GM12891 (cell line): Measurements from ENCODE around the gene PRRT1B.

ENCODE experiments used
- PAX5 ChIP-seq: IDR thresholded peaks from 2 replicates; pipeline ENCODE4 v1.6.1; 2011; ENCODE audit warnings: low read length, moderate library complexity, mild to moderate bottlenecking; ENCODE audit not compliant: insufficient read depth, severe bottlenecking
- POLR2A ChIP-seq: IDR thresholded peaks from 2 replicates; pipeline ENCODE4 v1.6.1; 2011; ENCODE audit warnings: low read depth, low read length, control low read depth
- POLR2AphosphoS5 ChIP-seq: IDR thresholded peaks from 2 replicates; pipeline ENCODE4 v1.6.1; 2011; ENCODE audit warnings: low read depth, low read length, control low read depth
- SPI1 ChIP-seq: IDR thresholded peaks from 2 replicates; pipeline ENCODE4 v1.6.1; 2011; ENCODE audit warnings: low read depth, low read length, control low read depth

DNA sequence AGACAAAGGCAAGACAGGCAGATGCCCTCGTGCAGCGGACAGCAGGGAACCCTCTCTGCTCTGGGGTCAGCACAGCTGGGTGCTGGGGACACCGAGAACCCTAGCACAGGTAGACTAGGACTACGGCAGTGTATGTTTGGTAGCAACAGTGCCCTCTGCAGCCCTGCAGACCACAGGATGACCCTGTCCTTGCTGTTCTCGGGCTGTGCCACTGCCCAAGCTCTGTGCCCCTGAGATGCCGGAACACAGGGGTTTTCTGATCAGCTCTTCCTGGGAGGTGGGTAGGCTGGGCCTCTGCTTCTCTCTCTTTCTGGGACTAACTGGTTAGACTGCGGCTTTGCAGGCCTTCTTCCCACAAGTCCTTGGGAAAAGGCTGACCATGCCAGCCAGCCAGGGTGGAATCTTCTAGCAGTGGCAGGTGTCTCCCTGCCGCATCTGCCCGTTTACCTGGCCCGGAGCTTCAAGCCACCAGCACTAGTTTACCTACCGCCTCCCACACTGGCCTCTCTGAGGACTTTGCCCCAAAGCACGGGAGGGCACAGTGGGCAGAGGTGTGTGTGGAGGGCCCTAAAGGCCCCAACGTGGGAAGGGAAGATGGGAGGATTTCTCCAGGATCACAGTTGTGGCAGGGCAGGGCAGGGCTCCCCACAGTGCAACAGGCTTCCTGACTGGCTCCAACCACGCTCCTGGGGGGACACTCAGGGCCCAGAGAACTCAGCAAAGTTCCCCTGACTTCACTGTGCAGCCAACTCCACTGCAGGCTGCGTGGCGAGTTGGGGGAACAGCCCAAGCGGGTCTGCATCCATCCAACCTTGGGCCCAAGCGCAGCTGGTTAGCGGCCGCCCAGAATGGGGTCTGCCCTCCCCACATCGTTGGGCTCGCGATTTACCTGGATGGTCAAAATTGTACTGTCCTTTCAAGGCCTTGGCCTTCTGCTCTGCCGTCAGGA, 15.5 kb upstream of the PRRT1B start:
- TF ChIP-seq SPI1 (no peak), POLR2A (no peak), PAX5 (no peak), POLR2AphosphoS5 (no peak)
